GM18873 (cell line): ENCODE data around the gene AKAIN1.

Experiments used
- ATAC-seq: cut with Tn5 transposase; IDR thresholded peaks from one replicate; pipeline ENCODE4 v1.9.1; 2021; ENCODE audit warnings: mild to moderate bottlenecking, moderate library complexity, moderate number of reproducible peaks; ENCODE audit not compliant: unreplicated experiment, low FRiP score

Gene AKAIN1

GRCh38 chr18:5164903-5165302, 32.2 kb downstream of the AKAIN1 start:
- ATAC-seq: no peak

GRCh38 chr18:5162111-5162510, 34.9 kb downstream of the AKAIN1 start:
- ATAC-seq: no peak

DNA sequence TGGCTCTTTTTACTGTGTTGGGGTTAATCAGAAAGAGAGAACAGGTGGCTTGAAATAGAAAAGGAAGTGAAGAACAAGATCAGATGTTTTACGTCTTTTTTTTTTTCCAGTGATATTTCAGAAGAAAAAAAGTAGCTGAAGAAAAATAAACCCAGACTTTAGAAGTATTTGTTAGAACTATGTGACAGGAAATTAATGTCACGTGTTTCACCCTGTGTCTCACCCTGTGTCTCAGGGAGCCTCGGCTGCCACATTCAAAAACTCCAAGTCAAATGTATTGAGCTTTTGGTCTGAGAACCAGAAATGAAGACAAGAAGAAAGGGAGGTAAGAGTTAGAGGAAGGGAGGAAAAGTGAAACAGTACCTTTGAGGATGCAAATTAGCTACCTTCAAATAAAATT, 38.0 kb downstream of the AKAIN1 start:
- no peak for ATAC-seq

DNA sequence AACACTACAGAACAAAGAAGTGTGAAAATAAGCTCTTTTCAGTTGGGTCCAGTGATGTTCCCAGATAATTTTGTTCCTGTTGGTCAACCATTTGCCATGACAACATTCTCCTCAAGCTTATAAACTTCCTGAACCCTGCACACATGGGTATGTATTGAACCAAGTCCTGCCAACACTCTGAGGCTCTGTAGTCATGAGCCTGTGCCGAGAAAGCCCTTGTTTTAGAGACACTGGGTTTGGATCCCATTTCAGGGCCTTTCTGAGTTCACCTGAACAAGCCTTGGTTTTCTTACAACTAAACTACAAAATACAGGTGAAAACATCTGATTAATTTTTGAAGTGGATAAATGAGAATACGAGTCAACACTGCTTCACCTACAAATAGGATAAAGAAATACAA, 38.5 kb downstream of the AKAIN1 start:
- ATAC-seq: no peak

- no peak for ATAC-seq
These were observed 38.9 kb downstream of the AKAIN1 start for GRCh38 chr18:5158172-5158571.

- ATAC-seq: no peak
These were observed 41.2 kb downstream of the AKAIN1 start for GRCh38 chr18:5155907-5156287.

GRCh38 chr18:5155218-5155906, 41.7 kb downstream of the AKAIN1 start:
- ATAC-seq: no peak

- no peak for ATAC-seq
These were observed 44.6 kb downstream of the AKAIN1 start for GRCh38 chr18:5152343-5153020.

GRCh38 chr18:5150894-5151293, 46.2 kb downstream of the AKAIN1 start:
- no peak for ATAC-seq

GRCh38 chr18:5146093-5146492, 51.0 kb downstream of the AKAIN1 start:
- no peak for ATAC-seq

DNA sequence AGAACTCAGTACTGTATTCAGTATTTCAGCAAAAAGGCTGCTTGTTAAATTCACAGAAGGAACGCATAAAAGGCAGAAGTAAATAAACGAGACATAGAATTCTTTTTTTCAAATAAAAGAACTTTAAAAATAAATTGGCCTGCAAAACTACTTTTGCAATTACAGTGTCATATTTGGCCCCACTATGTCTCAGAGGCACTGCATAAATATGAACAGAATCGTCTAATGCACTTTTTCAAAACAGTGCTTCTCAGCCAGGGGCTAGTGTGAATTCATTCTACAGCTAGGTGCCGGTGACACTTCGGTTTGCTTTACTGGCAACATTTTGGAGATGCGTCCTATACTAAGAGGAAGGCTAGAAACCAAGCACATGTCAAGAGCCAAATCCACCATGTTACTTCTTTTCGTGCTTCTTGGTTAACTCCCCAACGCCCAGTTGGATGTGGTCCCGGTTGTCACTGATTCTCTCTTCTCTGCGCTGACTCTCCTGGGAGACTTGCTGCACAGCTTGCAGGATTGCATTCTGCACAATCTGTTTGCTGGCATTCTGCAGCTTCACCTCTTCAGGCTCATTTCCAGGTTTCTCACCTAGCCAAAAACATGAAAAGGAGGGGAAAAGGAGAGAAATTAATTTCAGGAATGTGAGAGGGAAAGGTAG, 51.8 kb downstream of the AKAIN1 start:
- no peak for ATAC-seq

GRCh38 chr18:5144629-5145028, 52.4 kb downstream of the AKAIN1 start:
- no peak for ATAC-seq

DNA sequence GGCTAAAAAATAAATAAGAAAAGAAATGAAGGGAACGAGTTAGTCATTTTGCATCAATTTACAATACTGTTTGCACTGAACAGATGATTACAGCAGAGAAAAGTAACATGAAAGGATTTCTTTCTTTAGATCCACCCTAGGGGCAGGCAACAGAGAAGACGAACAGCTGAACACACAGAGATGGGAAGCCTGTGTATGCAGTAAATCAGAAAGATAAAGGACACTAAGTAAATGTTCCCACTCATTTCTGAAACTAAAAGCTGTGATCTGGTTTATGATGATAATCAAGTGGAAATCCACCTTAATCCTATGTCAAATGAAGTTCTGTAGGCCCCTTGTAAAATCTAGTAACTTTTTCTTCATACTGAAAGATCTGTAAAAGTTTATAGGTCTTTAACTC, 54.2 kb downstream of the AKAIN1 start:
- no peak for ATAC-seq

GRCh38 chr18:5142131-5142530, 54.9 kb downstream of the AKAIN1 start:
- no peak for ATAC-seq

DNA sequence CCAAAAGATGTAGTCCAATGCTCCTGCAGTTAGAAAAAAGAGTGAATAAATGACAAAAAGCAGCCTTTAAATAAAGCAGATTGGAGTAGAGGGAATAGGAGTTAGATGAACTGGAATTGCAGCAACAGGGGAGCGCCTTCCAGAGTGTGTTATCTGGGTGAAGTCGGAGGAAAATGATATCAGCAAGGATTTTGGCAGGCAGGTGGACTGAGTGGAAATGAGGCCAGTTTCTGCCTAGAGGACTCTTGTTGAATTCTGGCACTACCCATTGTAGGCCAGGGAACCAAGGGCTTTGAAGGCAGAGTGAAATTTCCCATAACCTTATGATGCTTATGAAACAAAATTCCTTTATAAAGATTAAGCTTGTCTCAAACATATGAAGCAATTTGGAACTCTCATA, 59.8 kb downstream of the AKAIN1 start:
- ATAC-seq: no peak

GRCh38 chr18:5132987-5133386, 64.1 kb downstream of the AKAIN1 start:
- ATAC-seq: no peak

- no peak for ATAC-seq
These were observed 74.8 kb downstream of the AKAIN1 start for GRCh38 chr18:5122272-5122671.

DNA sequence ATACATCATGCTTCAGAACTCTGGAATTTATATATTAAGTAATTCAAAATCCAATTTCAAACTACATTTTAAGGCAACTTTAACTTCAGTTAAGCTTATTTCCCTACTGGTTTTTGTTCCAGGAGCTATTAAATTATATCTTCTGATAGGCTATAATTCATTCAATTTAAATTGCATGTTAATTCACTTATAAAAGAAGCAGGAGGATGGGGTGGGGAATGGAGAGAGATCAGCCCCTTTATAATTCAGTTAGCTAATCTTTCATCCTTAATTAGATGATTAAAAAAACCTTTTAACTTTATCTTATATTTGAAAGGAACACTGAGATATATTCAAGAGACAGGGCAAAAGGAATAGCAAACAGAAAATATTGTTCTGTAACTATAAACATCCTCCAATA, 86.8 kb downstream of the AKAIN1 start:
- ATAC-seq: no peak

GRCh38 chr18:5107988-5108387, 89.1 kb downstream of the AKAIN1 start:
- no peak for ATAC-seq

- no peak for ATAC-seq
These were observed 90.3 kb downstream of the AKAIN1 start for GRCh38 chr18:5106730-5107129.

GRCh38 chr18:5104246-5104645, 92.8 kb downstream of the AKAIN1 start:
- no peak for ATAC-seq

GRCh38 chr18:5103693-5104092, 93.4 kb downstream of the AKAIN1 start:
- ATAC-seq: no peak
